GM12872 (cell line): ENCODE measurements around the gene MAGI1.

Source experiments
- TF ChIP-seq, protein P1 (sequence below): IDR thresholded peaks from 3 replicates; pipeline ENCODE4 v1.5.1; 2011; ENCODE audit warnings: low read depth, mild to moderate bottlenecking, low read length, moderate library complexity; ENCODE audit not compliant: insufficient read depth

The MAGI1 gene

DNA sequence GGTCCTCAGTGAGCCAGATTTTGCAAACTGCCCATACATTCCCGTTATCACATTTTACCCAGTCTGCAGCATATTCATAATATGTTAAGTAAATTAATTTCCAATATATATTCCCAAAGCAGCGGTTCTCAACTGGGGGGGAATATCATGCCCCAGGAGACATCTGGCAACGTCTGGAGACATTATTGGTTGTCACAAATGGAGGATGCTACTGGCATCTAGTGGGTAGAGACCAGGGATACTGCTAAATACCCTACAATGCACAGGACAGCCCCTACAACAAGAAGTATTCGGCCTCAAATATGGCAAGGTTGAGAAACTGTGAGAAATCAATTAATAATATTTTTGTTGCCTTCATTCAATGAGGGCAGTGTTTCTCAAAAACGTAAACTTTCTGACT, 280.3 kb downstream of the MAGI1 start:
- TF ChIP-seq, protein P1, sequence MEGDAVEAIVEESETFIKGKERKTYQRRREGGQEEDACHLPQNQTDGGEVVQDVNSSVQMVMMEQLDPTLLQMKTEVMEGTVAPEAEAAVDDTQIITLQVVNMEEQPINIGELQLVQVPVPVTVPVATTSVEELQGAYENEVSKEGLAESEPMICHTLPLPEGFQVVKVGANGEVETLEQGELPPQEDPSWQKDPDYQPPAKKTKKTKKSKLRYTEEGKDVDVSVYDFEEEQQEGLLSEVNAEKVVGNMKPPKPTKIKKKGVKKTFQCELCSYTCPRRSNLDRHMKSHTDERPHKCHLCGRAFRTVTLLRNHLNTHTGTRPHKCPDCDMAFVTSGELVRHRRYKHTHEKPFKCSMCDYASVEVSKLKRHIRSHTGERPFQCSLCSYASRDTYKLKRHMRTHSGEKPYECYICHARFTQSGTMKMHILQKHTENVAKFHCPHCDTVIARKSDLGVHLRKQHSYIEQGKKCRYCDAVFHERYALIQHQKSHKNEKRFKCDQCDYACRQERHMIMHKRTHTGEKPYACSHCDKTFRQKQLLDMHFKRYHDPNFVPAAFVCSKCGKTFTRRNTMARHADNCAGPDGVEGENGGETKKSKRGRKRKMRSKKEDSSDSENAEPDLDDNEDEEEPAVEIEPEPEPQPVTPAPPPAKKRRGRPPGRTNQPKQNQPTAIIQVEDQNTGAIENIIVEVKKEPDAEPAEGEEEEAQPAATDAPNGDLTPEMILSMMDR = no peak

DNA sequence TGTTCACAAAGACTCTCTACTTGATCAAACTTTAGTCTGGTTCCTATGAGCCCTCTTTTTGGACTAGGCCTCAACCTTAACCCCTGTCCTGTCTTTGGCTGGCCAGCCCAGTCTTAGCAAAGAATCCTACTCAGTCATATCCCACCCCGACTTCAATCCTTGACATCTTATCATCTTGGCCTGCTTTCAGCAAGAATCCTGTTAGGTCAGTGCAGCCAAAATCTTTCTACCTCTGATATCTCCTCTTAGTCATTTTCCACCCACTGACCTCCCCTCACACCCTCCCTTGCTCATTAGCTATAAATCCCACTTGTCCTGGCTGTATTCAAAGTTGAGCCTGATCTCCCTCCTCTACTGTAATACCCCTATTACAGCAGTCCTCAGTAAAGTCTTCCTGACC, 286.1 kb downstream of the MAGI1 start:
- TF ChIP-seq, protein P1 = no peak

DNA sequence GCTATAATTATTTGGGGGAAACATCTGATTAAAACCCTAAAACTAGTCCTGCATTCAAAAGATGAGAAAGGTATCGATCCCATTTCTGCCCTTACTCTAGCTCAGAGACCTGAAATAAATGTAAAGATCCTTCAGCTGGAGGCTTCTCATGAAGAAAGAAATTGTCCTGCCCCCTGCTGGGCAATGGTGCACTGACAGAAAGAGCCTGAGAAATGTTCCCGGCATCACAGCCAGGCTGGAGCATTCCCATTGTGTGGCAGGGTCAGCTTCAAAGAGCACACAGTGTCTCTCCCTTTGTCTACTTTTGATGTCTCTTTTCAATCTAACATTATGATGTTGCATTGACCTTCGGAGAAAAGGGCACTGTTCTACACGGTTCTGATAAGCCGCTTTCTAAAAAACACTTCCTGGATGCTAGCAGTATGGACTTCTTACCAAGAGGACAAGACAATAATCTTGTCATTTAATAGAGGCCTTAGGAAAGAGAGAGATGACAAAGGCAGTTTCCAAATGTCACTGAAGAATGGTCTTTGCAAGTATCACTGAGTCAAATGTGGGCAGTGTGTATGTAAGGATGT, 287.5 kb downstream of the MAGI1 start:
- TF ChIP-seq, protein P1 = peak; percentile 74

GRCh38 chr3:65749066-65749465, 289.7 kb downstream of the MAGI1 start:
- TF ChIP-seq, protein P1 = no peak

DNA sequence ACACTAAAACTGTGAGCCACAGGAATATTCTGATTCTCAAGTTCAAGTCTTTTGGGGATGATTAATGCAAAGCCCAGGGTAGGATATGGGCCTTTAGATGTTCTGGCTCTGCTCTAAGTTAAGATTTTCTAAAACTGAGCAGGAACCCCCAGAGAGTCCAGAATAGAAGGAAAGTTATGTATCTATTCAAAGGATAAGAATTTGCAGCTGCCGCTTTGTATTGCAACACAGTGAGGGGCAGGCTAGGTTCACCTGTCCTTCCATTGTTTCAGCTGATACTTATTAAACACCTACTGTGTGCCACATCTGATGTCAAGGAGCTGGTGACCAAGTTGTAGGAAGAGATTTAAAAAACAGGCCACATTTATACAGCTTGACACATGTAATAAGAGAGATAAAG, 290.4 kb downstream of the MAGI1 start:
- TF ChIP-seq, protein P1 = no peak

- TF ChIP-seq, protein P1 = no peak
Measured at GRCh38 chr3:65746848-65747247, 291.9 kb downstream of the MAGI1 start.

GRCh38 chr3:65745306-65745705, 293.4 kb downstream of the MAGI1 start:
- TF ChIP-seq, protein P1 = no peak
